Endothelial cell of umbilical vein (primary cell): ENCODE results near the gene IL1RL1. TPM values are rescaled to one million over a fixed set of nuclear protein-coding genes. Genes with fewer than 3 reads are reported as not detected.

Source experiments
- BruUV-seq: library from RNA; stranded (reverse); fragments of 400-500 nt; replicated peaks from 2 replicates; lab custom pipeline; 2021; lab: Mats Ljungman, UMichigan
- CTCF ChIA-PET: fragments of 300-600, 350-600 bp; sonication (Branson Sonifier 250); formaldehyde crosslinking; loops from one replicate; lab custom pipeline; 2021; ENCODE audit warnings: antibody characterized with exemption, inconsistent platforms; lab: Charles Lee
- POLR2A ChIA-PET: fragments of 300-600, 350-600 bp; sonication (Branson Sonifier 250); formaldehyde crosslinking; loops from one replicate; lab custom pipeline; 2021; ENCODE audit warnings: antibody characterized with exemption, inconsistent platforms; lab: Charles Lee
- DNase-seq: peaks from one replicate; pipeline ENCODE4 v3.0.0-alpha.2; 2011; ENCODE audit warnings: low read depth, low spot score
- FAIRE-seq: peaks from 2 replicates; lab custom pipeline; 2011; peaks lifted over from hg19 to GRCh38; lab: Jason Lieb, UNC
- H2AFZ ChIP-seq: 2 replicates; pipeline ENCODE4 v1.6.0; 2012; ENCODE audit warnings: low read depth, low read length, control low read depth, inconsistent platforms
- H3K27ac ChIP-seq: 2 replicates; pipeline ENCODE4 v1.5.1; 2011; ENCODE audit warnings: low read depth, mild to moderate bottlenecking, control low read depth, low read length, moderate library complexity; ENCODE audit not compliant: insufficient read depth
- H3K27me3 ChIP-seq, 2 experiments: 2 replicates each; pipeline versions ENCODE4 v1.6.0 to v1.6.1; 2011; ENCODE audit warnings: low read length in 2 of 2, mixed read lengths in 1 of 2; ENCODE audit not compliant: control insufficient read depth in 2 of 2, insufficient read depth in 2 of 2
- H3K36me3 ChIP-seq, 2 experiments: 2 replicates in 1 of 2; 3 replicates in 1 of 2; pipeline ENCODE4 v1.5.1; 2011; ENCODE audit warnings: low read length in 2 of 2, mild to moderate bottlenecking in 1 of 2, moderate library complexity in 1 of 2; ENCODE audit not compliant: control insufficient read depth in 2 of 2, insufficient read depth in 2 of 2; ENCODE audit errors: extremely low read depth in 1 of 2
- H3K4me1 ChIP-seq: 3 replicates; pipeline ENCODE4 v1.5.1; 2011; ENCODE audit warnings: mild to moderate bottlenecking, low read length; ENCODE audit not compliant: control insufficient read depth, insufficient read depth; ENCODE audit errors: extremely low read depth
- H3K4me2 ChIP-seq: 2 replicates; pipeline ENCODE4 v1.6.1; 2011; ENCODE audit warnings: low read length, control low read depth, mixed read lengths; ENCODE audit not compliant: insufficient read depth
- H3K4me3 ChIP-seq, 3 experiments: fragments of 200-600 bp in 1 of 3; sonication (generic), shearing (Covaris generic) in 1 of 3; replicated peaks in 1 of 3; 2 replicates each; pipeline ENCODE4 v1.5.1; 2011 to 2016; ENCODE audit warnings: control low read depth in 3 of 3, low read length in 3 of 3, mild to moderate bottlenecking in 2 of 3, inconsistent platforms in 1 of 3, low read depth in 1 of 3, moderate library complexity in 1 of 3; ENCODE audit not compliant: insufficient read depth in 1 of 3
- H3K79me2 ChIP-seq: 2 replicates; pipeline ENCODE4 v1.6.0; 2012; ENCODE audit warnings: low read length, inconsistent platforms; ENCODE audit not compliant: control insufficient read depth, insufficient read depth
- H3K9ac ChIP-seq: replicated peaks from 2 replicates; pipeline ENCODE3; 2011; ENCODE audit warnings: low read length, control low read depth; ENCODE audit not compliant: insufficient read depth; ENCODE audit errors: extremely low read depth
- H3K9me1 ChIP-seq: replicated peaks from 3 replicates; pipeline ENCODE4 v1.6.0; 2011; ENCODE audit warnings: mild to moderate bottlenecking, low read length; ENCODE audit not compliant: control insufficient read depth, insufficient read depth; ENCODE audit errors: extremely low read depth
- H3K9me3 ChIP-seq: replicated peaks from 2 replicates; pipeline ENCODE4 v1.5.1; 2012; ENCODE audit warnings: low read length, inconsistent platforms; ENCODE audit not compliant: control insufficient read depth, insufficient read depth
- H4K20me1 ChIP-seq: replicated peaks from 2 replicates; pipeline ENCODE3; 2011; ENCODE audit warnings: mild to moderate bottlenecking, low read length; ENCODE audit not compliant: control insufficient read depth, insufficient read depth; ENCODE audit errors: extremely low read depth
- CTCF ChIP-seq, 2 donors: IDR thresholded peaks; 1 replicate in 1 of 2; 2 replicates in 1 of 2; pipeline ENCODE4 v1.5.1; 2011; ENCODE audit warnings: low read length in 2 of 2, mild to moderate bottlenecking in 2 of 2, moderate library complexity in 2 of 2, control low read depth in 1 of 2, inconsistent platforms in 1 of 2, low read depth in 1 of 2; ENCODE audit not compliant: insufficient read depth in 1 of 2; ENCODE audit errors: extremely low read depth in 1 of 2
- EZH2 ChIP-seq: IDR thresholded peaks from 2 replicates; pipeline ENCODE4 v1.6.1; 2012; ENCODE audit warnings: borderline replicate concordance, low read depth, mild to moderate bottlenecking, moderate library complexity, low read length, inconsistent platforms; ENCODE audit not compliant: severe bottlenecking
- FOS ChIP-seq: IDR thresholded peaks from 2 replicates; pipeline ENCODE4 v1.6.1; 2011; ENCODE audit warnings: mild to moderate bottlenecking, low read length, moderate library complexity, borderline replicate concordance; ENCODE audit not compliant: insufficient read depth
- GATA2 ChIP-seq: IDR thresholded peaks from 2 replicates; pipeline ENCODE4 v1.7.0; 2011; ENCODE audit warnings: low read depth, mild to moderate bottlenecking, moderate library complexity, mixed read lengths, low read length; ENCODE audit not compliant: insufficient read length, insufficient read depth
- JUN ChIP-seq: IDR thresholded peaks from 2 replicates; pipeline ENCODE4 v1.6.1; 2011; ENCODE audit warnings: borderline replicate concordance, low read depth; ENCODE audit not compliant: insufficient read length, insufficient read depth
- MAX ChIP-seq: IDR thresholded peaks from 2 replicates; pipeline ENCODE4 v1.6.1; 2011; ENCODE audit not compliant: insufficient read depth, insufficient read length
- MYC ChIP-seq: IDR thresholded peaks from one replicate; pipeline ENCODE4 v1.6.1; 2011; ENCODE audit warnings: mild to moderate bottlenecking, low read depth, low read length
- POLR2A ChIP-seq: IDR thresholded peaks from 2 replicates; pipeline ENCODE4 v1.6.1; 2012; ENCODE audit warnings: low read depth, mild to moderate bottlenecking, control low read depth, low read length
- POLR2AphosphoS5 ChIP-seq: IDR thresholded peaks from 2 replicates; pipeline ENCODE4 v1.6.1; 2012; ENCODE audit warnings: low read depth, mild to moderate bottlenecking, control low read depth, low read length, moderate library complexity; ENCODE audit not compliant: insufficient read depth
- dilution Hi-C: fragments of 300-500 bp; cut with MboI; formaldehyde crosslinking; loops from one replicate; pipeline ENCODE4 v1.15.0; 2019; ENCODE audit warnings: low sequenced_read_pairs; ENCODE audit not compliant: extremely low pct_ligation_motif_present
- intact Hi-C: fragments of 100-400 bp; cut with micrococcal nuclease; formaldehyde crosslinking; loops from one replicate; pipeline ENCODE4 v1.10.0; 2022
- polyA plus RNA-seq, 4 experiments: library from polyadenylated mRNA; depleted of rRNA in 3 of 4; stranded (reverse) in 3 of 4; unstranded in 1 of 4; fragments of >200 nt; gene quantifications; 2 replicates each; pipeline versions ENCODE4 v1.2.1 to v1.2.3, GENCODE V29; 2011 to 2012; ENCODE audit warnings: missing spikeins in 1 of 4
- total RNA-seq: library from RNA; stranded (reverse); gene quantifications from 2 replicates; pipeline ENCODE4 v1.2.3, GENCODE V29; 2021

IL1RL1 gene
- total and polyA plus RNA-seq, 2 donors (not counting 3 experiments of a cell fraction or from before 2014, with no cell fraction given): 32.2 to 44.0 TPM

DNA sequence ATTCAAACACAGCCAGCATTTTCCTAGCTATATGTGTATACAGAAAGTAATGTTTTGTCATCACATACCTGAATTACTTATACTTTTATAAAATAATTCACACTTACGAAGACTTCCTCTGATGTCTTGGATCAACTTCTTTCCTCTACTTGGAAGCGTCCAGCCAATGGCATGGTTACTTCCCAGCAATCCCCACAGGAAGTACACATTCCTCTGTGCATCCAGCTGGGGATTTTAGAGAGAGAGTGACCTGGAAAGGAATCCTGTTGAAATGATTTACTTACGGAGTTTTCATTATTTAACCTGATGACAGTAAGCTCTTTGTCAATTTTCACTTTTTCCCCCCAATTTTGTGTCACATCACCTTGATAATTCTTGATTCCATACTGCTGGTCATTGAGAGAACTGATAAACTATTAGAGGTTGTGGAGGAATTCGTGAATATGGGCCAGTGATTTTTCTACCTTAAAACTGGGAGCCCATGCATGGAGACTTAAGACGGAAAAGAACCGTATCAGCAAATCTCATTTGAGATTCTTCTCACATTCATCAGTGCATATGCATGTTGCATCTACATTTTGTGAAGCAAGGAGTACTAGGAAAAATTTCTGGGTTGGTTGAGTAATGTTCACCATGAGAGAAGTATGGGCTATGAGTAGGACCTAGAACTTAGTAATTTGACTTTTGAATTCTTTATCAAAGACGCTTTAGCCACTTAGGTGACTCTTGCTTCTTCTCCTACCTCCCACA, 35.2 kb downstream of the IL1RL1 start:
- Histone ChIP-seq H3K27ac (no peak overlapping the region), H3K4me3 (no peak overlapping the region), H3K9me3 (no peaks in the 10 kb centered on the region), H3K4me2 (no peak overlapping the region), H4K20me1 (no peaks in the 10 kb centered on the region), H3K9ac (no peak overlapping the region), H3K36me3 (peaks cover 0 to 5% of the 10 kb centered on the region in 2 experiments), H3K79me2 (peaks cover under 1% of the 10 kb centered on the region), H2AFZ (no peak overlapping the region), H3K4me1 (peaks cover 12% of the 10 kb centered on the region), H3K27me3 (no peaks in the 10 kb centered on the region), H3K9me1 (no peaks in the 10 kb centered on the region)
- dilution Hi-C loops: no loop called here
- POLR2A ChIA-PET: no interaction called here
- DNase-seq (no peak), FAIRE-seq (no peak)
- intact Hi-C loops: no loop called here
- no TSS peak for BruUV-seq
- CTCF ChIA-PET: no interaction called here
- TF ChIP-seq MYC (no peak), POLR2AphosphoS5 (peak; percentile 54)

- BruUV-seq: no TSS peak
- peaks cover 16% of the 10 kb centered on the region for H3K4me1 ChIP-seq
- no peak overlapping the region for H3K27ac ChIP-seq
- no peaks in the 10 kb centered on the region for H4K20me1 ChIP-seq
- no peak overlapping the region for H3K4me2 ChIP-seq
- no peaks in the 10 kb centered on the region for H3K36me3 ChIP-seq
- DNase-seq (no peak), FAIRE-seq (peak; percentile 60)
- no peaks in the 10 kb centered on the region for H3K79me2 ChIP-seq
- dilution Hi-C loops (no loop called here), intact Hi-C loops (no loop called here)
- H2AFZ ChIP-seq: no peak overlapping the region
- H3K27me3 ChIP-seq: no peaks in the 10 kb centered on the region
- ChIA-PET CTCF (interaction anchor here (1.5 to 3.5 kb wide), 3 partner anchors 48 to 330 kb away, joined by 4 to 12 read pairs (median 7); no protein-coding TSS in a partner anchor), POLR2A (no interaction called here)
- H3K9me3 ChIP-seq: no peaks in the 10 kb centered on the region
- no peak overlapping the region for H3K4me3 ChIP-seq
- H3K9ac ChIP-seq: no peak overlapping the region
- no peaks in the 10 kb centered on the region for H3K9me1 ChIP-seq
- TF ChIP-seq MYC (no peak), GATA2 (no peak), MAX (no peak), FOS (no peak), EZH2 (no peak), CTCF (IDR thresholded peaks at IDR 0.05; ENCODE audit: extremely low read depth in 1 of 2, insufficient read depth in 1 of 2, low read depth in 1 of 2, low read length in 2 of 2) (no peak), JUN (no peak), POLR2AphosphoS5 (no peak), POLR2A (no peak)
Observed at GRCh38 chr2:102350137-102350793, 38.9 kb downstream of the IL1RL1 start.
